Measurements from ENCODE around the gene CSF3R. TPM values are rescaled to one million over a fixed set of nuclear protein-coding genes. Genes with fewer than 3 reads are reported as not detected.

CSF3R gene
- total and polyA plus RNA-seq, 9 of the 15 experiments (the other 6 are each of a cell fraction or from before 2014, with no cell fraction given) = 0.21 to 0.86 (median 0.40) TPM; not detected in 1

DNA sequence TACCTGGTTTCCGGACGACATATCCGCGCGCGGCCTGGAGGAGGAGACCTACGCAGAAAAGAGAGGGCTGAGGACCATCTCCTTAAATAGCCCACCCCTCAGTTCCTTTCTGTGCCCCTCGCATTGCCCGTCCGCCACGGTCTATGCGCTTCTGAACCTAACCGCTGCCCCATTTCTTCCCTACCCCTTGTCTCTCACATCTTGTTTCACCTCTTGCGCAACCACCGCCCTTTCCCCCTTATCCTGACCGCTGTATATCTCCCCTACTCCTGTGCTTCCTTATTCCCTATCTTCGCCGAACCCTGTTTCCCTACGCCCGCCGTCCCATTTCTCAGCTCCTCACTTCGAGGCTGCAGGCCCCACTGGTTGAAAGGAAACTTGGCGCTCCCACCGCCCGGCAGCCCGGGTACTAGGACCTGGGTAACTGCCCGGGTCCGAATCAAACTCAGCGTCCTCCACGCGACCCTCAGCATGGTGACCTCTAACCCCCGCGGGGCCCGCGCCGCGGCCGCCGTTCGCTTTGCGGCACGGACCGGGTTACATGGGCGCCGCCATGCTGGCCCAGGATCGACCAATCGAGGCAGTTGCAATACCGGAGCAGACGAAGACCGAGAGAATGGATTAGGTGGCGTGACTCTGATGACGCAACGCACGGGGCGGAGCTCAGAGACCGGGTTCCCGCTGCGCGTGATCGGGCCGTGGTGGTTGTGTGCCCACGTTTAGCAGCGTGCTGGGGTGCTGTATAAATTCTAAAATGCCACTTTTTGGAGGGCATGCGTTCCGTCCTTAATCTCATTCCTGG is 18.7 kb downstream of the CSF3R start, which contains the start of gene MRPS15 (continued):
- TF ChIP-seq SP2 (IDR thresholded peaks at IDR 0.05; ENCODE audit: extremely low read depth, low read depth, low read length, poor library complexity, severe bottlenecking) = no peak
- TF ChIP-seq EHMT2 (IDR thresholded peaks at IDR 0.05) = peak; percentile 83
- TF ChIP-seq NR3C1 (CRISPR knock-in tag; IDR thresholded peaks at IDR 0.05) = no peak
- TF ChIP-seq NRF1 (conservative IDR thresholded peaks at IDR 0.05 in 1 of 2, IDR thresholded peaks at IDR 0.05 in 1 of 2) = peak; percentile 83 to 85
- peak; percentile 99 for TF ChIP-seq NKRF (IDR thresholded peaks at IDR 0.05; ENCODE audit: borderline replicate concordance)
- 0 out of 2 replicates have a peak, but pooled peaks have one; percentile 71 for TF ChIP-seq PRMT5 (CRISPR knock-in tag; IDR thresholded peaks at IDR 0.05)
- TF ChIP-seq CBX1 (IDR thresholded peaks at IDR 0.05; ENCODE audit: low read depth) = 0 out of 2 replicates have a peak, but pooled peaks have one; percentile 27
- peak; percentile 43 for TF ChIP-seq NFIC (IDR thresholded peaks at IDR 0.05)
- no peak for TF ChIP-seq STAG1 (CRISPR knock-in tag; IDR thresholded peaks at IDR 0.05; ENCODE audit: borderline replicate concordance)
- TF ChIP-seq SMC3 (conservative IDR thresholded peaks at IDR 0.05; ENCODE audit: insufficient read depth, low read depth, low read length) = no peak
- no peak for TF ChIP-seq ERF (CRISPR knock-in tag; IDR thresholded peaks at IDR 0.05)
- no peak for TF ChIP-seq TCF15 (CRISPR knock-in tag; IDR thresholded peaks at IDR 0.05)
- peak; percentile 94 for TF ChIP-seq THRAP3 (IDR thresholded peaks at IDR 0.05; ENCODE audit: borderline replicate concordance)
- no peak for TF ChIP-seq ZFP30 (CRISPR knock-in tag; IDR thresholded peaks at IDR 0.05; ENCODE audit: borderline replicate concordance)
- TF ChIP-seq CREM (IDR thresholded peaks at IDR 0.05; ENCODE audit: low read depth) = peak; percentile 98
- TF ChIP-seq MCM3 (IDR thresholded peaks at IDR 0.05) = no peak
- TF ChIP-seq, protein P1, sequence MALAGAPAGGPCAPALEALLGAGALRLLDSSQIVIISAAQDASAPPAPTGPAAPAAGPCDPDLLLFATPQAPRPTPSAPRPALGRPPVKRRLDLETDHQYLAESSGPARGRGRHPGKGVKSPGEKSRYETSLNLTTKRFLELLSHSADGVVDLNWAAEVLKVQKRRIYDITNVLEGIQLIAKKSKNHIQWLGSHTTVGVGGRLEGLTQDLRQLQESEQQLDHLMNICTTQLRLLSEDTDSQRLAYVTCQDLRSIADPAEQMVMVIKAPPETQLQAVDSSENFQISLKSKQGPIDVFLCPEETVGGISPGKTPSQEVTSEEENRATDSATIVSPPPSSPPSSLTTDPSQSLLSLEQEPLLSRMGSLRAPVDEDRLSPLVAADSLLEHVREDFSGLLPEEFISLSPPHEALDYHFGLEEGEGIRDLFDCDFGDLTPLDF (CRISPR knock-in tag; IDR thresholded peaks at IDR 0.05) = peak; percentile 87; the same call in 1 of the 2 replicates
- no peak; the same call in none of the 2 replicates for TF ChIP-seq NCOR1 (IDR thresholded peaks at IDR 0.05)
- 0 out of 2 replicates have a peak, but pooled peaks have one; percentile 66 for TF ChIP-seq ZNF224 (CRISPR knock-in tag; IDR thresholded peaks at IDR 0.05)
- no peak for TF ChIP-seq SIRT6 (IDR thresholded peaks at IDR 0.05; ENCODE audit: low read depth, low read length)
- TF ChIP-seq ZNF830 (CRISPR knock-in tag; IDR thresholded peaks at IDR 0.05) = peak; percentile 84; the same call in 1 of the 2 replicates
- TF ChIP-seq ZNF57 (CRISPR knock-in tag; IDR thresholded peaks at IDR 0.05) = no peak
- no peak for TF ChIP-seq ZNF134 (CRISPR knock-in tag; conservative IDR thresholded peaks at IDR 0.05)
- TF ChIP-seq SREBF2 (CRISPR knock-in tag; IDR thresholded peaks at IDR 0.05) = no peak
- TF ChIP-seq ZNF778 (CRISPR knock-in tag; IDR thresholded peaks at IDR 0.05) = no peak
- peak; percentile 58; the same call in 1 of the 2 replicates for TF ChIP-seq NCOA1 (IDR thresholded peaks at IDR 0.05; ENCODE audit: low read depth)
- no peak; the same call in 1 of the 2 replicates for TF ChIP-seq HDAC8 (tag; IDR thresholded peaks at IDR 0.05)

Measured in K562 (cell line).